ENCODE data around the gene KAZN.

DNA sequence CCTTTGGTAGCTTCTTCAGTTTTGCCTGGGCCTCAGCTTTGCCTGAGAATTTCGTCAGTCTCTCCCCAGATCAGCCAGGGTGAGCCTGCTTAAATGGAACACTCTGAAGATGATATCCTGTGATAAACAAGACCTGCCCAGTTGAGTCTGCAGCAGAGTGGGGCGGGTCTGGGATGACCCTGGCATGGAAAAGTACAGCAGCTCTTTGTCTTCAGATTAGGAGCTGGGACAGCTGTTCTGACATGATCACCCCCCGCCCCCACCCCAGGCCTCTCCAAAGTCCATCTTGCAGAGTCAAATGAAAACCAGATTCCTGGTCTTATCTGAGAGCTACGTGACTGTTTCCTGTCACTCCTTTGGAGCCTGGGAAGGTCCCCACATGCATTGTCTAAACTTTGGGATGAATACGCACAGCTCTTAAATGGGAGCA lies 552.9 kb downstream of the KAZN start:
- TF ChIP-seq, protein P1, sequence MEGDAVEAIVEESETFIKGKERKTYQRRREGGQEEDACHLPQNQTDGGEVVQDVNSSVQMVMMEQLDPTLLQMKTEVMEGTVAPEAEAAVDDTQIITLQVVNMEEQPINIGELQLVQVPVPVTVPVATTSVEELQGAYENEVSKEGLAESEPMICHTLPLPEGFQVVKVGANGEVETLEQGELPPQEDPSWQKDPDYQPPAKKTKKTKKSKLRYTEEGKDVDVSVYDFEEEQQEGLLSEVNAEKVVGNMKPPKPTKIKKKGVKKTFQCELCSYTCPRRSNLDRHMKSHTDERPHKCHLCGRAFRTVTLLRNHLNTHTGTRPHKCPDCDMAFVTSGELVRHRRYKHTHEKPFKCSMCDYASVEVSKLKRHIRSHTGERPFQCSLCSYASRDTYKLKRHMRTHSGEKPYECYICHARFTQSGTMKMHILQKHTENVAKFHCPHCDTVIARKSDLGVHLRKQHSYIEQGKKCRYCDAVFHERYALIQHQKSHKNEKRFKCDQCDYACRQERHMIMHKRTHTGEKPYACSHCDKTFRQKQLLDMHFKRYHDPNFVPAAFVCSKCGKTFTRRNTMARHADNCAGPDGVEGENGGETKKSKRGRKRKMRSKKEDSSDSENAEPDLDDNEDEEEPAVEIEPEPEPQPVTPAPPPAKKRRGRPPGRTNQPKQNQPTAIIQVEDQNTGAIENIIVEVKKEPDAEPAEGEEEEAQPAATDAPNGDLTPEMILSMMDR (IDR thresholded peaks at IDR 0.05) = no peak
- TF ChIP-seq POLR2A (IDR thresholded peaks at IDR 0.05) = no peak

All from body of pancreas (tissue), 4 donors.